Spinal cord (tissue), 10 donors: ENCODE results near the gene ZDHHC21. TPM values are rescaled to one million over a fixed set of nuclear protein-coding genes. Genes with fewer than 3 reads are reported as not detected.

Experiments
- DNase-seq, 6 donors: peaks; one replicate each; pipeline versions ENCODE4 v3.0.0 to v3.0.0-alpha.2; 2013 to 2015; ENCODE audit warnings: low spot score in 6 of 6, low read depth in 4 of 6
- H3K27ac ChIP-seq: one replicate; pipeline ENCODE4 v1.5.1; 2013; ENCODE audit warnings: low read depth, low read length, control low read depth
- H3K27me3 ChIP-seq: one replicate; pipeline ENCODE4 v1.6.1; 2013; ENCODE audit warnings: low read length; ENCODE audit not compliant: control insufficient read depth, insufficient read depth
- H3K36me3 ChIP-seq: one replicate; pipeline ENCODE4 v1.6.1; 2013; ENCODE audit warnings: low read length; ENCODE audit not compliant: control insufficient read depth, insufficient read depth
- H3K4me1 ChIP-seq: one replicate; pipeline ENCODE4 v1.6.1; 2013; ENCODE audit warnings: low read length; ENCODE audit not compliant: control insufficient read depth, insufficient read depth
- H3K4me3 ChIP-seq: one replicate; pipeline ENCODE4 v1.5.1; 2013; ENCODE audit warnings: low read depth, low read length, control low read depth
- H3K9me3 ChIP-seq: one replicate; pipeline ENCODE4 v1.6.1; 2013; ENCODE audit warnings: low read length; ENCODE audit not compliant: control insufficient read depth, insufficient read depth
- WGBS: methylation state at CpG from one replicate; pipeline ENCODE4 v1.1.5; 2013; ENCODE audit warnings: missing lambda C conversion rate; ENCODE audit not compliant: insufficient coverage; 5-methylcytosine and 5-hydroxymethylcytosine counted together
- polyA plus RNA-seq, 2 donors: library from polyadenylated mRNA; unstranded; fragments of 120-200 nt; gene quantifications; one replicate each; pipeline ENCODE4 v1.2.1, GENCODE V29; 2013; ENCODE audit not compliant: insufficient read length in 2 of 2
- total RNA-seq, 2 donors: library from RNA; depleted of rRNA in 1 of 2; stranded (reverse); fragments of 120-200 nt in 1 of 2; fragments of >200 nt in 1 of 2; gene quantifications; one replicate each; pipeline versions ENCODE4 v1.2.3 to v1.2.4, GENCODE V29; 2013 to 2014
- donor health status: healthy.

Gene ZDHHC21
- total and polyA plus RNA-seq, 4 donors = 14.5 to 61.0 (median 17.6) TPM

- no peaks in the 10 kb centered on the region for H3K27me3 ChIP-seq
- H3K4me1 ChIP-seq = no peaks in the 10 kb centered on the region
- 100% methylated on average over 1 of the region's 3 CpGs for WGBS
- no peaks in the 10 kb centered on the region for H3K9me3 ChIP-seq
- H3K36me3 ChIP-seq = no peaks in the 10 kb centered on the region
- H3K27ac ChIP-seq = no peak overlapping the region
- DNase-seq = no peak
- H3K4me3 ChIP-seq = no peak overlapping the region
Observed at GRCh38 chr9:14713187-14713767, 20.0 kb upstream of the ZDHHC21 start.

- Histone ChIP-seq H3K9me3 (no peaks in the 10 kb centered on the region), H3K27ac (no peak overlapping the region)
Observed at GRCh38 chr9:14710804-14711203, 17.6 kb upstream of the ZDHHC21 start.

GRCh38 chr9:14706530-14707140 lies 13.4 kb upstream of the ZDHHC21 start:
- Histone ChIP-seq H3K4me3 (no peak overlapping the region), H3K27me3 (no peaks in the 10 kb centered on the region), H3K9me3 (no peaks in the 10 kb centered on the region), H3K27ac (no peak overlapping the region), H3K4me1 (no peaks in the 10 kb centered on the region), H3K36me3 (no peaks in the 10 kb centered on the region)
- no peak for DNase-seq
- WGBS = no CpG with 5 or more reads among the region's 5 CpGs

More at GRCh38 chr9:14710804-14711203, 17.6 kb upstream of the ZDHHC21 start:
- DNase-seq = no peak
- no peaks in the 10 kb centered on the region for H3K4me1 ChIP-seq
- H3K27me3 ChIP-seq = no peaks in the 10 kb centered on the region
- H3K4me3 ChIP-seq = no peak overlapping the region
- no peaks in the 10 kb centered on the region for H3K36me3 ChIP-seq

- DNase-seq = no peak
Observed at GRCh38 chr9:14705079-14705478, 11.8 kb upstream of the ZDHHC21 start.

GRCh38 chr9:14704281-14704680 lies 11.0 kb upstream of the ZDHHC21 start:
- Histone ChIP-seq H3K27ac (no peak overlapping the region), H3K27me3 (no peaks in the 10 kb centered on the region), H3K4me3 (no peak overlapping the region), H3K4me1 (no peaks in the 10 kb centered on the region), H3K36me3 (no peaks in the 10 kb centered on the region), H3K9me3 (no peaks in the 10 kb centered on the region)
- no peak for DNase-seq
- 88% methylated on average over 1 of the region's 3 CpGs for WGBS

More at GRCh38 chr9:14705079-14705478, 11.8 kb upstream of the ZDHHC21 start:
- Histone ChIP-seq H3K4me3 (no peak overlapping the region), H3K4me1 (no peaks in the 10 kb centered on the region), H3K27me3 (no peaks in the 10 kb centered on the region), H3K9me3 (no peaks in the 10 kb centered on the region), H3K36me3 (no peaks in the 10 kb centered on the region), H3K27ac (no peak overlapping the region)

GRCh38 chr9:14702200-14702720 lies 9.0 kb upstream of the ZDHHC21 start:
- H3K27me3 ChIP-seq = no peaks in the 10 kb centered on the region

GRCh38 chr9:14692470-14693250 lies 572 bp downstream of the ZDHHC21 start:
- DNase-seq = peak in 5 of 6 donors; percentile 26 to 84 (median 46)
- H3K4me1 ChIP-seq = peaks cover 4% of the 10 kb centered on the region
- H3K27me3 ChIP-seq = no peaks in the 10 kb centered on the region
- peaks cover 8% of the 10 kb centered on the region for H3K36me3 ChIP-seq
- H3K9me3 ChIP-seq = no peaks in the 10 kb centered on the region
- H3K27ac ChIP-seq = peak overlapping the region; percentile 33
- H3K4me3 ChIP-seq = peak overlapping the region; percentile 75
- 0% methylated on average over 11 of the region's 35 CpGs for WGBS

More at GRCh38 chr9:14702200-14702720, 9.0 kb upstream of the ZDHHC21 start:
- WGBS = 71% methylated on average over 1 of the region's 4 CpGs
- no peak overlapping the region for H3K27ac ChIP-seq
- no peaks in the 10 kb centered on the region for H3K4me1 ChIP-seq
- H3K36me3 ChIP-seq = no peaks in the 10 kb centered on the region
- no peak for DNase-seq
- no peaks in the 10 kb centered on the region for H3K9me3 ChIP-seq
- H3K4me3 ChIP-seq = no peak overlapping the region

GRCh38 chr9:14690948-14691730 lies 2.1 kb downstream of the ZDHHC21 start:
- no peak overlapping the region for H3K27ac ChIP-seq
- H3K27me3 ChIP-seq = no peaks in the 10 kb centered on the region
- H3K4me3 ChIP-seq = no peak overlapping the region
- WGBS = no CpG with 5 or more reads among the region's 7 CpGs
- peaks cover 17% of the 10 kb centered on the region for H3K36me3 ChIP-seq
- peak in 1 of 6 donors; percentile 3 for DNase-seq
- peaks cover 4% of the 10 kb centered on the region for H3K4me1 ChIP-seq
- H3K9me3 ChIP-seq = no peaks in the 10 kb centered on the region

- H3K27ac ChIP-seq = no peak overlapping the region
- DNase-seq = no peak
Observed at GRCh38 chr9:14687042-14687719, 6.1 kb downstream of the ZDHHC21 start.

More at GRCh38 chr9:14687042-14687719, 6.1 kb downstream of the ZDHHC21 start:
- no peaks in the 10 kb centered on the region for H3K9me3 ChIP-seq
- no peaks in the 10 kb centered on the region for H3K27me3 ChIP-seq
- no peaks in the 10 kb centered on the region for H3K4me1 ChIP-seq
- H3K4me3 ChIP-seq = no peak overlapping the region
- 95% methylated on average over 9 of the region's 12 CpGs for WGBS
- peaks cover 17% of the 10 kb centered on the region for H3K36me3 ChIP-seq
